Brain microvascular endothelial cell (primary cell): ENCODE measurements around the gene TGM2.

Source experiments
- DNase-seq: peaks from one replicate; pipeline ENCODE4 v3.0.0-alpha.2; 2020
- H3K27ac ChIP-seq: fragments of 250-450 bp; sonication (Bioruptor Pico); 2 replicates; pipeline ENCODE4 v1.5.1; 2020; ENCODE audit warnings: mild to moderate bottlenecking, moderate library complexity
- H3K27me3 ChIP-seq: fragments of 250-450 bp; sonication (Bioruptor Pico); replicated peaks from 2 replicates; pipeline ENCODE4 v1.5.1; 2020; ENCODE audit warnings: mild to moderate bottlenecking
- H3K36me3 ChIP-seq: fragments of 250-450 bp; sonication (Bioruptor Pico); replicated peaks from 2 replicates; pipeline ENCODE4 v1.5.1; 2020; ENCODE audit warnings: mild to moderate bottlenecking
- H3K4me3 ChIP-seq: 2 replicates; pipeline ENCODE4 v1.5.1; 2011; ENCODE audit warnings: low read depth, mild to moderate bottlenecking, control low read depth, low read length, moderate library complexity
- CTCF ChIP-seq: IDR thresholded peaks from 2 replicates; pipeline ENCODE4 v1.5.1; 2011; ENCODE audit warnings: low read depth, mild to moderate bottlenecking, moderate library complexity, low read length, control low read depth, inconsistent platforms; ENCODE audit errors: missing control alignments
- in situ Hi-C: cut with HindIII; loops from 2 replicates; pipeline ENCODE4 v1.10.0; 2017; ENCODE audit warnings: low sequenced_read_pairs, low pct_ligation_motif_present

The TGM2 gene

GRCh38 chr20:38095017-38095686 lies 69.9 kb downstream of the TGM2 start:
- Histone ChIP-seq H3K27me3 (no peaks in the 10 kb centered on the region), H3K36me3 (peaks cover 11% of the 10 kb centered on the region), H3K4me3 (no peak overlapping the region), H3K27ac (peak overlapping the region; percentile 89)
- in situ Hi-C loops, result no loop called here
- TF ChIP-seq CTCF, result no peak
- DNase-seq, result no peak

- in situ Hi-C loops, result no loop called here
- no peak for TF ChIP-seq CTCF
- Histone ChIP-seq H3K27me3 (no peaks in the 10 kb centered on the region), H3K4me3 (no peak overlapping the region), H3K27ac (peak overlapping the region; percentile 89), H3K36me3 (peaks cover 18% of the 10 kb centered on the region)
- DNase-seq, result peak; percentile 81
Observed at GRCh38 chr20:38094373-38094891, 70.6 kb downstream of the TGM2 start.

GRCh38 chr20:38093641-38094077 lies 71.4 kb downstream of the TGM2 start:
- H3K36me3 ChIP-seq, result peaks cover 19% of the 10 kb centered on the region

GRCh38 chr20:38092915-38093314 lies 72.2 kb downstream of the TGM2 start:
- DNase-seq, result no peak
- Histone ChIP-seq H3K27me3 (no peaks in the 10 kb centered on the region), H3K27ac (peak overlapping the region; percentile 59), H3K4me3 (no peak overlapping the region), H3K36me3 (peaks cover 23% of the 10 kb centered on the region)
- no peak for TF ChIP-seq CTCF
- in situ Hi-C loops, result no loop called here

More at GRCh38 chr20:38093641-38094077, 71.4 kb downstream of the TGM2 start:
- in situ Hi-C loops, result no loop called here
- H3K4me3 ChIP-seq, result no peak overlapping the region
- no peak for DNase-seq
- H3K27ac ChIP-seq, result peak overlapping the region; percentile 89
- no peaks in the 10 kb centered on the region for H3K27me3 ChIP-seq
- no peak for TF ChIP-seq CTCF

- no peak for DNase-seq
- in situ Hi-C loops, result no loop called here
- H3K27ac ChIP-seq, result peak overlapping the region; percentile 59
- no peak for TF ChIP-seq CTCF
- H3K27me3 ChIP-seq, result no peaks in the 10 kb centered on the region
- H3K4me3 ChIP-seq, result no peak overlapping the region
- peaks cover 27% of the 10 kb centered on the region for H3K36me3 ChIP-seq
Observed at GRCh38 chr20:38092260-38092857, 72.7 kb downstream of the TGM2 start.
